Activated effector memory CD4-positive, alpha-beta T cell treated with Interleukin-2 at 50 U/mL for 16 hours (primary cell): Measurements from ENCODE around the gene PEX11B.

Experiments used
- DNase-seq: peaks from one replicate; pipeline ENCODE4 v3.0.0-alpha.2; 2020

Gene PEX11B

DNA sequence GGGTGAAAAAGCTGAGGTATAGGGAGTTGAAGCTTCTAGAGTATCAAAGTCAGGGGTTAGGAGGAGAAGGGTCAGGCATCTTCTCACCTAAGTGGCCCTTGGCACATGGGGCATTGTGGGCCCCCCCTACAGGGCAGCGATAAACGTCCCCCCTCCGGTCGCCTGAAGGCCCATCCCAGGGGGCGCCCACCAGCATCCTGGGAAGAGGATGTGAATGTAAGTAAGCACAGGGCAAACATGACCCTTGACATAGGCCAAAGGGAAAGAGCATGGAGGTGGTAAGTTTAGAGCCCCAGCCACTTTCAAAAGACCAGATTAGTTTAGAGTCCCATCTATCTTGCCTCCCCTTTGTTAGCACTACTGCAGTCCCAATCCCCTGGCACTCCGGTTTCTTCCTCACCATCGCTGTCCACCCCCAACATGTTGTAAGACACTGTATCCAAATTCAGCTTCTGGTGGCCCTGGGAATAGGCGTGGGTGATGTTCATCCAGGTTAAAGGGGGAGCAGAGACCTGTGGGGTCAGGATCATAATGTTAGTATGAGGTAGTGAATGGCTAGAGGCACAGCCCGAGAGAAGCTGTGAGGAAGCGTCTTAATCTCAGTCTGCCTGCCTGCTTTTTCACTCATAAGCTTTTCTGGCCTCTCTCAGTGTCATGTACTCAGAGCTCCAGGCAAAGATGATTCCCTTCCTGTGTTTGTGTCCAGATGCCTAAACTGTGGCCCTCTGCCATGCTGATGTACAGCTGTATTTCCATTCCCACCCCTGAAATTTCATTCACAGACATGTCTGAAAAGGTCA lies 11.4 kb downstream of the PEX11B start:
- no peak for DNase-seq

DNA sequence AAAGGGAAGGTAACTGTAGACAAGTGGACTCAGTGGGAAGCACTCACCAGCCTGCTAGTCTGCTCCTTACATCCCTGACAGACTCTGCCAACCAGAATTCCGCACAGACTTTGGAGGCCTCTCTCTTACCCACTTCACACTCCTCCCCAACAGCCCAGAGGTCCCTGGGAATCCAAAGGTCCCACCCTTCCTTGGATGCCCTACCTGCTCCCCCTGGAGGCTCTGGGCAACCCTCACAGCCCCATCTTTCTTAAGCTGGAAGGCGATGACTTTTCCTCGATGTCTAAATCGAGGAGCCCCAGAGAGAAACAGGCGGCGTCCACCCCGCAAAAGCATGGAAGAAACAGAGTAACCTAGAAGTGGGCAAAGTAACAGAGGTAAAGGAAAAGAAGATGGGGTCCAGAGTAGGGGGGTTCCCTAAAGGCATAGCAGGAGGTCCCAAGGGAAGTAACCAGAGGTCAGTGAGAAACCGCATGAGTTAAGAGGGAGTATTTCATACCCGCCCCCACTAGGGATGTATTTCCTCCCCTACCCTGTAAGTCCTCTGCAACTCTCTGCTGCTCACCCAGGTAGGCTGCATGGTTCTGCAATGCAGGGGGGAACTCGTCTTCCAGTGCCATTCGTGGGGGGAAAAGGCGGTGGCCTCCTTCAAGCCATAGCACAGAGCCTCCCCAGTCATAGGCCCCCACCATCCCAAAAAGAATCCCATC lies 17.1 kb downstream of the PEX11B start:
- DNase-seq: no peak

DNA sequence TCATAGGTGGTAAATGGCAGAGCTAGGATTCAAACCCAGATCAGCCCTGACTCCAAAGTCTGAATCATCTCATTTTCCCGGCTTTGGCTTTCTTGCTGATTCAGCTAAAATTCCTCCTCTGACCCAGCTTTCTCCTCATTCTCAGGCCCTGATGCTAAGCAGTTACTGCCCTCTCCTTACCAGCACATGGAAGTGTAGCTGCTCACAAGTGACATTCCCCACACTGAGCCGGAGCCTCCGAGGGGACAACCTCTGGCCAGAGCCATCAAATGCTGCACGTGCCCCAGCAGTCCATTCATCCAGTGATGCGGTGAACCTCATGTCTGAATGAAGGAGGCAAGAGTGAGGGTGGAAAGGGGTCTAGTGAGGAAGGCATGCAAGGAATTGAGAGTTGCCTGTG lies 19.8 kb downstream of the PEX11B start:
- DNase-seq: no peak

DNA sequence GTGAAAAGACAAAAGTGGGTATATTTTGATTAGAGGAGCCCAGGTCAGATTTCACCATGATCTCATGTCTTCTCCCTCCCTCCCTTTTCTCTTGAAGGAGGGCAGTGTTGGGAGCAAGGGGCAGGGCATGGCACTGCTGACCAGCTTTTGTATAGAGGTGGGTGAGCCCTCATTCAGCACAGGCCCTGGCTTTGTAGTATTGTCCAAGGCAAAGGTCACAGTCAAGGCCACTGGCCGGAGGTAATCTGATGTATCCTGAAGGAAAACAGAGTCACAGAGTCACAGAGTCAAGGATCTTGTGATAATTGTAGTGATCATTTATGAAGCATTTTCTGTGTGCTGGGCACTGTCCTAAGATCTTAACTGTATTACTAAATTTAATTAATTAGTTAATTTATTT lies 20.5 kb downstream of the PEX11B start:
- DNase-seq: no peak

DNA sequence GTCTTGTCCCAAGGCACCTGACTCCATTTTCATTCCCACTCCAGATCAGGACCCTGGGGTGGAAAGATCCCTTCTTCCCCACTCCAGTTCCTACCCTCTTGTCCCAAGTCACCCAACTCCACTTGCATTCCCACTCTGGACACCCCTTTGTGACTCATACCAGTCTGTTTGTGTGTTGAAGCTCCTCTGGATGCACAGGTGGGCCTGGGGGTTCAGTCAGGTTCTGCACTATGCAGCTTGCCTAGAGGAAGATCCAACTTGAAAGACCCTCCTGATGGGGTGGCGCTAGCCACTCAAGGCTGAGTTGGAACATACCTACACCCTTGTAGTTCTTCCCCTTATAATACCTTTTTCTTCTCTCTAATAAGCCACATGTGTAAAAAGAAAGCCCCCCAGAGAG lies 23.0 kb downstream of the PEX11B start:
- no peak for DNase-seq

DNA sequence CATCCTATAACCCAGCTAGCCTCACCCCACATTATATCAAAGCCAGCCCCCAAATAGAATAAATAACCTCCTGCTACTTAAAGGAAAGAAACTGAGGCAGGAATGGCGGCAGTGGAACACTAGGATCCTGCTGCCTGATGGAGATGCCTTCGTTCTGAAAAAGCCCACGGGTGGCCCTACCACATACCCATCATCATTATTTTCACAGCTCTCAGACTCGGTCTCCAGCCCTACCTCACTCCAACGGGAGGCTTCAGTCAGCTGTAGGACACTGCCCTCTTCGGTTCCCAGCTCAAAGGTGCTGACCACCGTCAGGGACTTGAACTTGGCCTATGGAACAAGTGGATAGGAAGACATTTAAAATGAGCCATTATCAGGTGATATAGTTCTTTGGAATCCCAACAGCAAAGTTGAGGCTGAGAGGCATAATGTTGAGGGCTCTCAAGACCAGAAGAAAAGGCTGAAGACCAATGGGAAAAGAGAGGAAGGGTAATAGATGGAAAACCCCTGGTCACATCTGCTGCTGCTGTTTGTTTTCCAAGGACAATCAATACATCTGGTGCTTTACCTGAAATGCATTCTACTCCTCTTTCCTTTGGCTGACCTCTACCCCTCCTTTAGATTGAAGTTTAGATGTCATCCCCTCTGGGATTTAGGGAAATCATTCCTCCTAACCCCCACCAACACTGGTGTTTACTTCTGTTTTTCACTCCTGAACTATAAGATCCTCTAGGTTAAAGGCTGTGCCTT lies 25.0 kb downstream of the PEX11B start:
- DNase-seq: no peak

DNA sequence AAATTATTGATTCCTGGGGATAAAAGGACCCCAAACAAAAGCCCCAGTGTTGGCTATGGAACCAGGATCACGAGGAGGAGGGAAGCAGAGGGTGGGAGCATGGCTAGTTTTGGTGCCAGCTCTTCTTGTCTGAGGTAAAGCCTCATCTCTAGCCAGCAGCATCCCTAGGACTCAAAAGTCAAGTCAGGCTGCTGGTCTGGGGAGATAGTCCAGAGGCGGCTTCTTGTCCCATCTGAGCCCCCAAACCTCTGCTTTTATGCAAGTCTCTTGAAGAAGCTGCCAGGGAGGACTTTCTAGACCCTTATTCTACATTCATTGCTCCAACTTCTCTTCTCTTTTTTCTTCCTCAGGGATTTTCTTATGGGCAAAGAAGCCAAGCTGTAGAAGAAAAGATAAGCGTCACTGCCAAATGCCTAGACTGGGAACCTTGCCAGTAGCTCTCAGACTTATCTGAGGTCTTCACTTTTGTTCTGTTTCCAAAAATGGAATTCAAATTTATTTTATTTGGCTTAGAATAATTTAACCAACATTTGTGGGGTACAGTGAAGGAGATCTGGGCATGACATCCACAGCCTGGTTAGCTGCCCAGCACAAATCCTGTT lies 25.9 kb downstream of the PEX11B start:
- no peak for DNase-seq

DNA sequence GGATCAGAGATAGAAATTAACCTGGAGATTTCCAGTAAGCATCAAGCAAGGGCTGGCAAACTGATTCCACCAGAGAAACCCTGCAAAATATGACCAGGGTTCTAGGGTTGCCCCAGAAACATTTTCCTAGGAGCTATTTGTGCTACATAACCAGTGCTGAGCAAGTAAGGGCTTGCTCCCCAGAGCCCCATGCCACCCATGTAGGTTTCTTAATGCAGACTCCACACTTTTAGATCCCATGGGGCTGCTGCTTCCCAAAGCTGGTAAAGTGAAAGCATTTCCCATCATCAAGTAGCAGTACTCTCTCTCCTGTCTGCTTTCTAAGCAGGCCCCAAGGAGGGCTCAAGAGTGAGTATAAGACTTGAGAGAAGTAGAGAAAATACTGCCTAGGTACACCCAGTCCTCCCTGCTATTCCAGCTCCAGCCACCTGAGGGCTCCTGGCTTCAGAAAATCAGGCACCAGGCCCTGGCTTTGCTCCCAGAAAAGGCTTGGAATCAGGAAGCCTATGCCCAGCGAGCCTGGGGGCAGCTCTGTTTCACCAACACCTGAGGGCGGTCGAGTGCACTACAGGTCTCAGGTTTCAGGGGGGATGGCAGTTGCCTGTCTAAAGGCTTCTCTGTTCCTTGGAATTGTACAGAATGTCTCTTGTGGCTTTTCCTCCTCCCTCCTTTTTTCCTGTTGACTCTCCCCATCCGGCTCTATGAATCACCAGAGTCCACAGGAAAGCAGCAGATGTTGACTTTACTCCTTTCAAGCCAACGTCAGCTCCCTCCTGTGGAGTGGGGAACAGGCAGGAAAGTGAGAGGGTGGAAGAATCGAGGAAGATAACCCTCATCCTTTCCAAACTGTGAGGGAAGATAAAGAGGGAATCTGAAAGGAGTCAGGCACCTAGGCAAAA lies 26.7 kb downstream of the PEX11B start:
- DNase-seq: peak; percentile 33

DNA sequence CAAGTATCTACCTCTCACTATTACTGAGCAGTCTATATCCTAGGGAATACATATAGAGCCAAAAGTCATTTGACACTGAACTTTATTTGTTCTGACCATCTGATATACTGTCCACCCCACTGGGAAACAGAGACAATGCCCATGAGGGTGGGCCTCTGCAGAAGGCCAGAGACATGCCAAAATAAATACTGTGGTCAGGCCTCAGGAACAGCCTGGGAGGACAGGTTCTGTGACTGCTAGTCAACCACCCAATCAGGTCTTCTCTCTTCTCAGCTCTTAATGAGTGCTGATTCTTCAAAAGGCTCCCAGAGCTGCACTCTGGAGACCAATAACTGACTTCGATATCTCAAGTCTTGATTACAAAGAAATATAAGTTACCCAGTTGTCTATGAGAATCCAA lies 27.4 kb downstream of the PEX11B start:
- DNase-seq: no peak

DNA sequence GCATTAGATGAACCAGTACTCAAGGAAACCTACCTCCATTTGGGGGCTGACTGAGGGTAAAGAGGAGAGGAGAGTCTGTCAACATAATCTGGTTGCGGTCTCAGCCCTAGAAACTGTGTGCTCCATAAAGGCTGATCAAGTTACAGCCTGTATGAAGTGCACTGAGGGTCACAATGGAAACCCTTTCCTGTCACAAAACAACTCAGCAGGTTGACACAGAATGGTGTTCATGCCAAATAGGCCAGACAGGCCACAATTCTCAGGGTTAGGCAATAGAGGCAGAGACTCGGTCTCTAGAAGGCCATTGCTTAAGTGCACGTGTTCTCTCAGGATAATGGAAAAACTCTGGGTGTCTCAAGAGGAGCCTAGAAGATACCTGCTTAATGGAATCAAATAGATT lies 28.8 kb downstream of the PEX11B start:
- no peak for DNase-seq

DNA sequence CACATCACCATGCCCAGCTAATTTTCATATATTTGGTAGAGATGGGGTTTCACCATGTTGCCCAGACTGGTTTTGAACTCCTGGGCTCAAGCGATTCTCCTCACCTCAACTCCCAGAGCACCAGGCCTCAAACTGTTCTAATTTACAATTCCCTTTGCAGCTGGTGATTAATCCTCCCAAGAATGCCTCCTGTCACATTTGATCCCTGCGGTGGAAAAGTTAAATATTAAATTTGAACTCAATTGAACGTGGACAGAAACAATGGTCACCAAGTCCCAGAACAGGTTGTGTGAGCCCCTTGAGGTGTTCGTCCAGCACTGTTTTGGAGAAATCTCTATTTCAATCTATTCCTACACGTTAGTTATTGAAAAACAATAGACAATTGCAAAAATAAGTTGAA lies 30.9 kb downstream of the PEX11B start:
- DNase-seq: no peak

DNA sequence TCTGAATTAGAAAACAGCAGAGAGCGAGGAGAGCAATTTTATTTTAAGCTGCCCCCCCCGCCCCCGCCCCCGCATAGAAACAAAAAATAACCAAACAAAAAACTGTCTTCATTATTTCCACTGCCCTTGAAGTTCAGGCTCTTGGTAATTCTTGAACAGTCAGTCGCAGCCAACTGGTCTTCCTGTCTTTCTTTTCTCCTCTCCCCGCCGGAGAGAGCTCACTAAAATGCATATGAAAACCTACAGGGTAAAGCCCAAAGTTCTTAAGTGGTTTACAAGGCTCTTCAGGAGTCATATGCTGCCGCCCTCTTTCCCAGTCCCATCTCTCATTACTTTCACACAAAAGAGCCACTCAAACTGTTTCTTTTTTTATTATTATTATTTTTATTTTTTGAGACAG lies 31.7 kb downstream of the PEX11B start:
- no peak for DNase-seq

DNA sequence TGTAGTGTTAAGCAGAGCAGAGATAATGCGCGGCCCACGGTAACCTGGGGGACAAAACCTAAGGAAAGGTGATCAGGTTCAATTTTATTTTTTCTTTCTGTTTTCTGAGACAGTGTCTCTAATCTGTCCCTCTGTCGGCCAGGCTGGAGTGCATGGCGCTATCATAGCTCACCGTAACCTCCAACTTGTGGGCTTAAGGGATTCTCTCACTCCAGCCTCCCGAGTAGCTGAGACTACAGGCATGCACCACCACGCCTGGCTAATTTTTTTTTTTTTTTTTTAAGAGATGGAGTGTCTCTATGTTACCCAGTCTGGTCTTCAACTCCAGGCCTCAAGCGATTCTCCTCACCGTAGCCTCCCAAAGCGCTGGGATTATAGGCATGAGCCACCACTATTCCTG lies 32.1 kb downstream of the PEX11B start:
- DNase-seq: no peak

DNA sequence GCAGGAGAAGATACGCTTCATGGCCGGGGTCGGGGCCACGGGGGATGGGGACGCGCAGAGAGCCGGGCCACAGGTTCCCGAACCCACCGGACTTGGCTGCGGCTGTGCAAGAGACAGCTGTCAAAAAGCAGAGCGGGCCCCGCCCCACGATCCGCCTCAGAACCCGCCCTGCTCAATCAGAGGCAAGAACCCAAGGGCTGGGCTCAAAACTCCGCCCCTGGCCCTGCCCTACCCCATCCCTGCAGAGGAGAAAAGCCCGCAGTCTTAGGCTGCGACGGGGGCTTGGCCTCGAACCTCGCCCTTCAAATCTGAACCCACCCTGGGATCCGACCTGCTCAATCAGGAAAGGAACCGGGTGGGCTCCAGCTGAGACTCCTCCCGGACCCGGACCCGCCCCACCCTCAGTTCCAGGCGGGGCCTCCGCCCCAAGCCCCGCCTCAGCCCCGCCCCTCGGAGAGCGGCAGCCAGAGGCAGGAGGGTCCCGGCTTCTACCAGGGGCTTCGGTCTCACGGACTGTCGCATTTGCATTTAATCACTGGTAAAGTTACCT lies 32.7 kb downstream of the PEX11B start, which contains the start of gene ANKRD35:
Gene ANKRD35, minus strand, starts transcription at position 129 of the 550 bp plus-strand sequence. Its CDS starts 108 bp downstream, at position 21.
- DNase-seq: peak; percentile 85

DNA sequence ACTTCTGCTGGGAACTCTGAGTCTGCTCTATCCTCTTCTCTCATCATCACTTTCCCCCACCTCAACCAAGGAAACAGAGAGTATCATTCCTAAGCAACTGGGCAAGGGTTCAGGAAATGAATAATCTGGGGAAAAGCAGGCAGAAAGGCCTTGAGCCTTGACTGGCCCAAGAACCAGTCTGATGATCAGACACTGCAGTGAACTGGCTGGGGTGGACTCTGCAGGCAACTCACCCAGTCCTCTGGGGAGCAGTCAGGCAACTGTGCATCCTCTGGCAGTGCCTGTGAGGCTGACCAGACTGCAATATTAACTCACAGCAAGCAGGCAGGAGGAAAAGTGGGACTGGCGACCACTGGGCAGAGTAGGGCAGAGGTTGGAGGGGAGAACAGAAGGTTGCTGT lies 33.8 kb downstream of the PEX11B start:
- no peak for DNase-seq

DNA sequence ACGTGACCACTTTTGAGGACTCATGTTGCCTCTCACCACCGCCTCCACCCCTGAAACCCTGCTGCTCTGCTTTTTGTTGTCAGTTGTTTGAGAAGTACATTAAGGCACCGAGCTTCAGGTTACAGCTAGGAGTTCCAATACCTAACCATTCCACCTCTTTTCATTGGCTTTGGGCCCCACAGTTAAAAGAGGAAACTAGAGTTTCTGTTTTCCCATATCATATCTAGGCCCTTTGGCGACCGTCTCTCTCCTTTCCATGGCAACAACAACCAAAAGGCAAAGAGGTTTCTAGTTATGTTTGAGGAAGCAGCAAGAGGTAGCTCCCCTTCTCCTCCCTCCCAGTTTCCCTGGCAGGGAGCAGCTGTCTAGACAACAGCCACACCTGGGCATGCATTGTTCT lies 38.7 kb downstream of the PEX11B start:
- DNase-seq: no peak

DNA sequence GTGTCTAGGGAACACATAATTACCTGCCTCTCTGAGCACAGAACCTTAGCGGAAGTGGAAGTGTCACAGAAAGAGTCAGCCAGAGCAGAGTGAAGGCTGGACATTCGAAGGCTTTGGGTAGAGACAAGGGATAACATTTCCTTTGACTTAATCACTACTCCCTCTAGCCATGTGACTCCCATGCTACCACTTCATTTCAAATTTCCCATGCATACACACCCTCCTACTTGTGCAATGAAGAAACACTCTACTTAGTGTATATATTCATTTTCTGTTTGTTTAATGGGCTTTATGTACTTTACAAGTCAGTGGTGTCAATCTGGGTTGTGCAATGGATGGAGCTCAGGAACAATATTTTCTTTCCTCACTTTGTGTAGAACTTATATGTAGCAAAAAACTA lies 39.8 kb downstream of the PEX11B start:
- DNase-seq: no peak

DNA sequence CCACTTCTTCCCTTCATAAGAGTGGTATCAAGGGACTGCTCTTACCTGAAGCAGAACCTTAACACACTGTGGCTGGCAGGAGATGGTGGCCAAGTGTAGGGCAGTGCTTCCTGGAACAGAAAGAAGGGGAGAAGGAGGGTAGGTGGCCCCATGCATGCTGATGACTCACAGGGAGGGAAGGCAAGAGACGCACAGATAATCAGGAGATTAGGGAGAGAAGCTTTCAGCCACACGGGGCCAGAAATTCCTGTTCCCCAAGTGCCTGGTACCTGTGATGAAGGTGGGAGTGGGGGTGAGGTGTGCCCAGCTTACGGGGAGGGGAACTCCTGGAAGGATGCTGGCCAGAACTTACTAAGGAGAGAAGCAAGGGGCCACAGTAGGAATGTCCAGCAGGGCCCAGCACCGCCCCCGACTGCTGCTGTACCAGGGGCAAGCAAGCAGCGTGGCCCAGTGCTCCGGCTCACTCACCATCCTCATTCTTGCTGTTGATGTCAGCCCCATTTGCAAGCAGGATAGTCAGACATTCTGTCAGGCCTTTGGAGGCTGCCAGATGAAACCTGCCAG lies 40.5 kb downstream of the PEX11B start:
- no peak for DNase-seq

DNA sequence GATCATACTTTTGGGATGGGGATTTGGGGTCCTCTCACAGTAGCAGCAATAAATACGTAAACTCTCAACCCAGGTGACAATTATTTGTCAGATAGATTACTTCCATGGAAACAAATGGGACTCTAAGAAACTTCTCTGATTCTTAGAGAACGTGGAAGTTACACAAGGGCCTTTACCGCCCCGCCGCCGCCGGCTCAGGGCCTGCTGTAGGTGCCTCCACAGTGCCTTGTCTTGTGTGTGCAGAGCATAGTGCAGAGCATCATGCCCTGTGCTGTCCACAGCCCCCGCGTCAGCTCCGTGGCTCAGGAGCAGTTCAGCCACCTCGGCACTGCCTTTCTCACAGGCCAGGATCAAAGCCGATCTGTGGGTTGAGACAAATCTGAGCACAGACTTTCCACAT lies 43.9 kb downstream of the PEX11B start:
- DNase-seq: no peak

DNA sequence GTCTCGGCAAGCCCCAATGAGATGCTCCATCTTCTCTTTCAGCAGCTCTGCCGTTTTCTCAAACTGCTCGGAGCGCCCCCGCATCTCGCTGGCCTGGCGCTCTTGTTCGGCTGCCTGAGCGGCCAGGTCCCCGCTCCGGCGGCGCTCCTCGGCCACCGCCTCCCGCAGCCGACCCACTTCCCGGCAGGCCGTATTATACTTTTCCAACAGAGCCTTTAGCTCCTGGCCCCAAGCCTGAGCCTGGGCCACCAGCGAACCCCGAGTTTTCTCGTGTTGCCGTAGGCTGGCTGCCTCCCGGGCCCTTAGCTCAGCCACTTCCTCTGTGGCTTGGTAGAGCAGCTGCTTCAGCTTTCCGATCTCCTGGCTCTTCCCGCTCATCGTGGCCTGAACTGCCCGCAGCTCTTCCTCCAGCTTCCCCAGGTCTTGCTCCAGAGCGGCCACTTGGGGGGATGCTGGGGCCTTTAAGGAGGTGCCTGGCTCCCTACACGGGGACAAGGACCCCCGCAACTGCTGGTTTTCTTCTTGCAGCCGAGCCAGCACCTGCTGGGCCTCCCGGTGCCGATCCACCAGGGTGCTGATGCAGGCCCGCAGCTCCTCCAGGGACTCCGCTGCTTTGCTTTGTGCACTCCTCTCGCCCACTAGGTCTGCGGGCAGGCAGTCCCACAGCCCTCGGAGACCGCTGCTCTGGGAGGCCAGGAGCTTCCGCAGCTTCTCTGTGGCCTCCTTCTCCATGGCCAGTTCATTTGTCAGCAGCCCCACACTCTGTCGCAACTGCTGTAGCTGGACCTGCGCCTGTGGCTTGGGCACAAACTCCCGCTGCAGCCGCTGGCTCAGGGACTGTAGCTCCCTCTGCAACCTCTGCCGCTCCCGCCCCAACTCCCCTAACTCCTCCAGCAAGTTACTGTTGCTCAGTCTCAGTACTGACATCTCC lies 46.3 kb downstream of the PEX11B start:
- peak; percentile 31 for DNase-seq
